LNCaP clone FGC (cell line): Measurements from ENCODE around the gene OR4D1.

Experiments
- DNase-seq: peaks from one replicate; pipeline ENCODE4 v3.0.0-alpha.2; 2011; ENCODE audit warnings: low read depth
- H3K4me3 ChIP-seq: 2 replicates; pipeline ENCODE4 v1.5.1; 2011; ENCODE audit warnings: mild to moderate bottlenecking, low read depth, low read length, control low read depth
- TF ChIP-seq, protein P1 (sequence below): IDR thresholded peaks from 2 replicates; pipeline ENCODE4 v1.5.1; 2012; ENCODE audit warnings: mild to moderate bottlenecking; ENCODE audit not compliant: control insufficient read depth, insufficient read depth; ENCODE audit errors: extremely low read depth

OR4D1 gene

DNA sequence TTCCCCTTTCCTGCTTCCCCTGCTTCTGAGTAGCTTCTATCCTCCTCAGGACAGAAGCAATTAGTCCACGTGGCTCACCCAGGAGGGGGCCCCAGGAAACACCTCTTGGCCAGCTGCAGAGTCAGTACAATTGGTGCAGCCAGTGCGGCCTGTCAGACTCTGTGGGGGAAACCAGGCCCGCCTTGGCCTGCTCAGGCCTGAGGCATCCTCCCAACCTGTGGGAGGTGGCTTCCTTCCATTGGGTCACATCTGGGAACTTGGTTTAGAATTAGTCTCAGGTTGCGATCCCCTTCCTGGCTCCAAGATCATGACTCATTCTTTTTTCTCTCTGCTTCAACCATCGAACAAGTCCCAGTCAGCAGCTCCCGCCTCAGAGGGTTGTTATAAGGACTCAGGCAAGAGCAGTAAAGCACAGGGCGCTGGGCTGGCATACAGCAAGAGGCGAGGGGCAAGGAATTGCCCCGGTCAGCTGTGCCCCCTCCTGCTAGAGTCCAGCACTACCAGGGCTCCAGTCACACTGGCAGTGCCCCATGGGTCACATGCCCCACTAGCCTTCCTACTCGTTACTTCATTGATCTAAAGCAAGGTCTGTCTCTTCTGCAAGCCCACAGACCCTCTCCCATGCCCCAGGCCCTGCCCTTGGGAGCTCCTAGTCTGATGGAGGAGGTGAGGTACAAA is 36.3 kb downstream of the OR4D1 start:
- TF ChIP-seq, protein P1, sequence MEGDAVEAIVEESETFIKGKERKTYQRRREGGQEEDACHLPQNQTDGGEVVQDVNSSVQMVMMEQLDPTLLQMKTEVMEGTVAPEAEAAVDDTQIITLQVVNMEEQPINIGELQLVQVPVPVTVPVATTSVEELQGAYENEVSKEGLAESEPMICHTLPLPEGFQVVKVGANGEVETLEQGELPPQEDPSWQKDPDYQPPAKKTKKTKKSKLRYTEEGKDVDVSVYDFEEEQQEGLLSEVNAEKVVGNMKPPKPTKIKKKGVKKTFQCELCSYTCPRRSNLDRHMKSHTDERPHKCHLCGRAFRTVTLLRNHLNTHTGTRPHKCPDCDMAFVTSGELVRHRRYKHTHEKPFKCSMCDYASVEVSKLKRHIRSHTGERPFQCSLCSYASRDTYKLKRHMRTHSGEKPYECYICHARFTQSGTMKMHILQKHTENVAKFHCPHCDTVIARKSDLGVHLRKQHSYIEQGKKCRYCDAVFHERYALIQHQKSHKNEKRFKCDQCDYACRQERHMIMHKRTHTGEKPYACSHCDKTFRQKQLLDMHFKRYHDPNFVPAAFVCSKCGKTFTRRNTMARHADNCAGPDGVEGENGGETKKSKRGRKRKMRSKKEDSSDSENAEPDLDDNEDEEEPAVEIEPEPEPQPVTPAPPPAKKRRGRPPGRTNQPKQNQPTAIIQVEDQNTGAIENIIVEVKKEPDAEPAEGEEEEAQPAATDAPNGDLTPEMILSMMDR = no peak
- no peak overlapping the region for H3K4me3 ChIP-seq
- DNase-seq = no peak

DNA sequence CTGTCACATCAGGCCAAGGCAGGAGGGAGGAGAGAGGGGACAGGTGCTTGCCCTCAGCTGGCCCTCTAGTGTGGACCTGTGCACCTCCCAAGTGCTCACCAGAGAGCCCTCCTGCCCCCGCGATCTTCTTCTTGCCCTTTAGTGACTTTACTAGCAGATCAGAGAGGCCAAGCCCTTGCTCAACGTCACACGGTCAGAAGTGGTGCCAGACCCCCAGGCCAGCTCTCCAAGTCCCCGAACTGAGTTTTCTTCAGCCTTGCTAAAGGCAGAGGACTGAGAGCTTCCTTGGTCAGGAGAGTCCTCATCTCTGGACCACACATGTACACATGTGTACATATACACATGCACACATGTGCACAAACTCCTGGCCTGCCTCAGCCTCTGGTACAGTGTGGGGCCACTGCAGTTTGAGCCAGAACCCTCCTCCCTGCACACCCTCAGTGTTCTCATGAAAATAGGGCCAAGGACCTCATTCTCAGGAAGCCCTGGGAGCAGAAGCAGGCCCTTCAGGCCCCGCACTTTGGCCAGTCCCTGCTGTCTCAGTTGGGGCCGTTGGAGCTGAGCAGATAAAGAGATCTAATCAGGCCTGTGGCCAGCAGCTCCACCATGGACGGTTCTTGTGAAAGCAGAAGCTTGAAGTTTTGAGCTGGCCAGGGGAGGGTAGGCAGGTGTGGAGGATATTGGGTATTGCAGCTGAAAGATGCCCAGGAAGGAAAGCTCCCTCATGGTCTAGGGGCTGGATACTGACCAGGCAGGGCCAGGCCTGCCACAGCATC is 37.0 kb downstream of the OR4D1 start:
- TF ChIP-seq, protein P1 = no peak
- H3K4me3 ChIP-seq = no peak overlapping the region
- DNase-seq = no peak

DNA sequence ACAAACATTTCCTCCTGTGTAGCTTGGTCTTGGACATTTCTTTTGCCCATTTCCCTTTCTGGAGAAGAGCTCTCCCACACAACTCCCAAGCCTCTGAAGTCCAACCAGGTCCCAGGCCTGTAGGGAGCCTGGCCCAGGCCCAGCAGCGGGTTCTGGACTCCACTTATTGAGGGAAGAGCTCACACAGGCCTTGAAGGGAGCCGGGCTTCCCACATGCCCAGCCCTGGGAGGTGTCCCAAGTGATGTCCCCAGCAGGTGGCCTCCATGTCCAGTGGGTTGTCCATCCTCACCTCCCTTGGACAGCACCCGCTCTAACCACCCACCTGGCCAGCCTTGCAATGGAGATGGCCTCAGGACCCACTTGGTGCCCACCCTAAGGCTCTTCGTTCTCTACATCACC is 38.4 kb downstream of the OR4D1 start:
- no peak overlapping the region for H3K4me3 ChIP-seq
- no peak for DNase-seq
- TF ChIP-seq, protein P1 = no peak

DNA sequence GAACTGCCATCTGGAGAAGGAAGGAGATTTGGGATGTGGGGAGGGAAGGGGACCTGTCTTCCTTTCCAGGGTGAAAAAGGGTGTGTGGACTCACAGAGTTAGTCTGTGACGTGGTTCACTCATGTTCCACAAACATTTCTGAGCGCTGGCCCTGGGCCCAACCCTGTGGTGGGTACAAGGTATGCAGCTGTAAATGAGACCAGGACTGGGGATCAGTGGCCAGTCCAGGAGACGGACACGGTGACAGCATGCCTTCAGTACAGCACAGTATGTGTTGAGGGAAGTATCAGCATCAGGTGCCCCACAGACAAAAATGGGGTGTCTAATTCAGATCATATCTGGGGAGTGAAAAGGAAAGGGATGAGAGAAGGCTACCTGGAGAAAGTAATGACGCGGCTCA is 38.9 kb downstream of the OR4D1 start:
- H3K4me3 ChIP-seq = no peak overlapping the region
- no peak for DNase-seq
- TF ChIP-seq, protein P1 = no peak

DNA sequence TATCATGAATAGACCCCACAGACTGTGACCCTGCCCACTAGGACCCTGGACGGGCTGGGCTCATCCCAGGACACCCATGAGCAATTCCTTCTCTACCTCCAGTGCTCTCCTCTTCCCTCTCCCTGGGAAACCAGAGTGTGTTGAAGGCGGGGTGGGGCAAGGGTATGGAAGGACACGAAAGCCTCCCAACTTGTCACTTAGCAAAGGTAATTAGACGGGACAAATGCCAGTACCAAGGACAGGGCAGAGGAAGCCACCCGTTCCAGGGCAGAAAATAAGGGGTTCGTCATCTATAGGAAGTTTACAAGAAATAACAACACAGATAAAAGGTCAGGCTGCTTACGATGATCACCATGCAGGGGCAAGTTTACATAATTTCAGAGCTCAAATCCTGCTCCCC is 39.5 kb downstream of the OR4D1 start:
- no peak for DNase-seq
- TF ChIP-seq, protein P1 = no peak
- H3K4me3 ChIP-seq = no peak overlapping the region

DNA sequence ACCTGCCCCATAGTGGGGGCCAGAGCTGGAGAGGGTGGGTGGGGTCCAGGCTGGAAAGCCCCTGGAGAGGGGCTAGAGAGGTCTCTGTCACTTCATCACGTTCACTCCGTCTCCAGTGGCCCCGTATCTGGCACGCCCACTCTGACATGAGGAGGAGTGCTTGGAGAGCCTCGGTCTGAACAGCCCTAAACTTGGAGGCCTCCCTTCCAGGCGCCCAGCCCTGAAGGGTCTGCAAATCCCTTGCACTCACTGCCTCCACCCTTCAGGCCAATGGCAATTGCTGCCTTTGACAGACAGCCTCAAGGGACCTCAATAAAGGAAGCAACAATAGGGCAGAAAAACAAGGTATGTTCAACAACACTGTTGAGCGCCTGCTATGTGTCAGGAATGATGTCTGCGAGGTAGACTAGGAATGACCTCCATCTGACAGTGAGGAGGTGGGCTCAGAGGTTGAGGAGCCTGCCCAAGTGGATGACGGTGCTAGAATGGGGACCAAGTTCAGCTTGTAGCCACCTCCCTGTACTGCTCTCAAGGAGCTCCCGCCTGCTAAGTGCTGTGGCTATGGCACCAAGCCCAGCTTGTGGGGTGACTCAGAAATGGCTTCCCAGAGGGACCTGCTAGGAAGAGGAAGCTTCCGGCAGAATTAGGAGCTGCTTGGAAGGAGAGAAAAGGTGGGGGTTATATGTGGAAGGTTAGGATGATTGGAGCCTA is 41.4 kb downstream of the OR4D1 start:
- no peak overlapping the region for H3K4me3 ChIP-seq
- DNase-seq = no peak
- TF ChIP-seq, protein P1 = no peak
